Activated effector memory CD4-positive, alpha-beta T cell treated with Interleukin-2 at 50 U/mL for 16 hours (primary cell): ENCODE data around the gene ALKBH8.
"Not testable (repeated sequence)": the region's sequence is repeated elsewhere in the genome, so short reads cannot be mapped to it uniquely, and the experiment has no call there.

Source experiments
- DNase-seq: peaks from one replicate; pipeline ENCODE4 v3.0.0-alpha.2; 2020

The ALKBH8 gene

GRCh38 chr11:107565219-107565937 is at the start of gene ALKBH8:
Gene ALKBH8 (minus strand): TSS chr11:107565735. CDS start chr11:107560893, 4,842 bp downstream.
- peak; percentile 72 for DNase-seq

- DNase-seq, result no peak
These were observed 46.9 kb upstream of the ALKBH8 start for GRCh38 chr11:107612445-107612844.

- no peak for DNase-seq
These were observed 44.1 kb upstream of the ALKBH8 start for GRCh38 chr11:107609400-107610218.

GRCh38 chr11:107608809-107609208 is 43.3 kb upstream of the ALKBH8 start:
- DNase-seq, result no peak

GRCh38 chr11:107606141-107606540 is 40.6 kb upstream of the ALKBH8 start:
- DNase-seq, result no peak

GRCh38 chr11:107605061-107606006 is 39.8 kb upstream of the ALKBH8 start:
- DNase-seq, result no peak

- DNase-seq, result no peak
These were observed 32.9 kb upstream of the ALKBH8 start for GRCh38 chr11:107598225-107599139.

- no peak for DNase-seq
These were observed 29.2 kb upstream of the ALKBH8 start for GRCh38 chr11:107594736-107595135.

- DNase-seq, result no peak
These were observed 28.4 kb upstream of the ALKBH8 start for GRCh38 chr11:107593951-107594350.

GRCh38 chr11:107592813-107593212 is 27.3 kb upstream of the ALKBH8 start:
- no peak for DNase-seq

GRCh38 chr11:107592231-107592590 is 26.7 kb upstream of the ALKBH8 start:
- no peak for DNase-seq

- DNase-seq, result no peak
These were observed 26.1 kb upstream of the ALKBH8 start for GRCh38 chr11:107591378-107592230.

- no peak for DNase-seq
These were observed 25.2 kb upstream of the ALKBH8 start, which contains the start of gene ELMOD1 for GRCh38 chr11:107590460-107591377. Gene ELMOD1 (plus strand): TSS chr11:107591147. CDS start chr11:107618190, 27,043 bp downstream.

GRCh38 chr11:107587306-107587979 is 21.9 kb upstream of the ALKBH8 start:
- no peak for DNase-seq

- no peak for DNase-seq
These were observed 18.2 kb upstream of the ALKBH8 start for GRCh38 chr11:107583629-107584195.

- no peak for DNase-seq
These were observed 15.6 kb upstream of the ALKBH8 start for GRCh38 chr11:107581147-107581546.

- not testable (repeated sequence) for DNase-seq
These were observed 13.6 kb upstream of the ALKBH8 start for GRCh38 chr11:107579169-107579568.

- no peak for DNase-seq
These were observed 11.8 kb upstream of the ALKBH8 start for GRCh38 chr11:107577346-107577711.
